HG03342 (cell line): ENCODE data around the gene SLIT3.
"Not testable (repeated sequence)": the region's sequence is repeated elsewhere in the genome, so short reads cannot be mapped to it uniquely, and the experiment has no call there.

ENCODE experiments used
- ATAC-seq: cut with Tn5 transposase; IDR thresholded peaks from one replicate; pipeline ENCODE4 v1.9.1; 2021; ENCODE audit warnings: mild to moderate bottlenecking, moderate library complexity; ENCODE audit not compliant: unreplicated experiment

Gene SLIT3

DNA sequence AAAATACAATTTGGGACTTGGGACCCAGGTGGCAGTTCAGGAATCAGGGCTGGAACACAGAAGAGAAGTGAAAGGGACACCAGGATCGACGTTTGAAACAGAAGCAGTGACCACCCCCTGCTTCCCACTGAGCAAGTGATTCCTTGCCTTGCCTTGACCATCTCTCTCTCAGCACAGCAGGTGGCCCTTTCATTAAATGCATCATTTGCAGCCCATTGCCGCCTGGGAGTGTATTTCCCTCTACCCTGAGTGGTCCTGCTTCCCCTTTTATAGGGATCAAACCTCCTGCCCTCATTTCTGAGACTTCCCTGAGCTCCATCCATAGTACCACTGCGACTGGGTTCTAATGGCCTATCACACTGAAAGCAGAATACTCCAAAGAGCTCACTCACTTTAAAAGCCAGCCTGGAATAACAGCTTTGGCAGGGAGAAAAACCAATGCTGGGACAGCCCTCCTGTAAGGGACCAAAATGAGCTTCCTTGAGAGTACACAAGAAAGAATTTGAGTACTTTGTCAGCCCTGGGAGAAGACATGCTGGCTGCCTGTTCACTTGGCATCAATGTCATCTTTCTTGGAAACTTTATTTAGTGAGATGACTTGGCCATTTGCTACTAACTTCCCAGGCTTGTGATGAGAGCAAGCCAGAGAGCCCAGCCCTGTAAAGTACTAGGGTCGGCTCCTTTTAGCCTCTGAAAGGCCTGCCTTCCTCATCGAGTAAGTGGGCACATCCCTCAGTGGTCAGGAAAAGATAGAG lies 149.7 kb downstream of the SLIT3 start:
- no peak for ATAC-seq

DNA sequence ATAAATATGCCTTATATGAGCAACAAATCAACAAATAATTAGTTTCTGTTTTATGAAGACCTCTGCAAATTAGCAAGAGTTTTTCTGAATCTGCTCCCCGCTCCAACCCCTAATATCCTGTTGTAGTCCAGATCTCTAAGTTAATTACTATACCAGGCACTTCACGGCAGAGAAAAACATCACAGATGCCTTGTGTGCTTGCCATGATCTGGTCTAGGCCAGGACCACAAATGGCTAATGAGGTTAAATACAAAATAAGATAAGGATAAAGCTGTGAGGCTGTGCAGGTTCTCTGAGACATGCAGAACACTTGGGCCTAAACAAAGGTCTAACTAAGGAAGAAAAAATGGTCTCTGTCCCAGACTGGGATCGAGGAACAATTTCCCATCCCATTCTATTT lies 150.8 kb downstream of the SLIT3 start:
- ATAC-seq: no peak

DNA sequence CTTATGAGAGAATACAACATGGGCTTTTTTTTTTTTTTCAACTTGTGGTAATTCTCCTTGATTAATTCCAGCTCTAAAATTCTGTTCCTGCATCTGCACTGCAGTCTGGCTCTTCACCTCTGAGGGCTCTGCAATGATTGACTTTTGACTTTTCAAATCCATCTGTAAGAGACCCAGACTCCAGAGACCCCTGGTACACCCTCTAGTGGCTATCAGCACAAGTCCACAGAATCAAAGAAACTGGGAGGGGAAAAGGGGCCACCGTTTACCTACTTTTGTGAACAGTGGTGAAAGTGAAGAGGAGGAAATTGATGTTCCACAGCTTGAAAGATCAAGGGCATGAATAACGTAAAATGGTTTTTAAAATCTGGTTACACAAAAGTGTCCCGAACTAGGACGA lies 151.6 kb downstream of the SLIT3 start:
- no peak for ATAC-seq

GRCh38 chr5:169148138-169148740 lies 152.7 kb downstream of the SLIT3 start:
- no peak for ATAC-seq

DNA sequence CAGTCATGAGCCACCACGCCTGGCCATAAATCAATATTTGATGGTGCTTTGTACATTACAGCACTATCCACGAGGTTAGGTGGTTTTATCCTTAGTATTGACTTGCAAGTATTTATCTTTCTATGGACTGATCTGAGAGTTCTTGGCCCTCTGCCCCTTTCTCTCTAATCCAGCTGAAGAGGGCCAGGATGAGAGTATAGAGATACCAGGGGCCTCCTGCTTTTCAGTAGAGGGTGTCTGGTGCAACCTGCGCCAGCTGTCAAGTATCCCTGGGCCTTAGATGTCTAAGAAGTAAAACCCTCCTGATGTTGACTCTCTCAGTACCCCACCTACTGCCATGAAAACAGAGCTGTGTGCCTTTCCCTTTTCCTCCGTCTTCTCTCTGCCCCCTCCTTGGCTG lies 153.4 kb downstream of the SLIT3 start:
- ATAC-seq: no peak

DNA sequence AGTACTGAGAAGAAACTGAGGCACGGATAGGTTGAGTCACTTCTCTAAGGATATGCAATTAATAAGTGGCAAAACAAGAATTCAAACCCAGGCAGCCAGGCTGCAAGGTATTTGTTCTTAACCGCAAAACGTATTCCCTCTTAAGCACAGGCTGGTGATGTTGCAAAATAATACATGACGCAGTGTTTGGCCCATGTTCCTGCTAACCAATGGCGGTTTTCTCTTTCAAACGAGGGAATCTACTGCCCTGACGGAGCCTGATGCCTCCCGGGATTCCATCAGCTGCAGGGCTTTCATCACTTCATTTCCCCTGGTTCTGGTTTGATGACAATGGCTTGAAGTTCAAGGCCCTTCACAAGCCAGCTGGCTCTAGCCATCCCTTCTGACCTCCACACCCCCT lies 154.8 kb downstream of the SLIT3 start:
- ATAC-seq: no peak

- ATAC-seq: no peak
Observed at GRCh38 chr5:169142264-169142970, 158.5 kb downstream of the SLIT3 start.

DNA sequence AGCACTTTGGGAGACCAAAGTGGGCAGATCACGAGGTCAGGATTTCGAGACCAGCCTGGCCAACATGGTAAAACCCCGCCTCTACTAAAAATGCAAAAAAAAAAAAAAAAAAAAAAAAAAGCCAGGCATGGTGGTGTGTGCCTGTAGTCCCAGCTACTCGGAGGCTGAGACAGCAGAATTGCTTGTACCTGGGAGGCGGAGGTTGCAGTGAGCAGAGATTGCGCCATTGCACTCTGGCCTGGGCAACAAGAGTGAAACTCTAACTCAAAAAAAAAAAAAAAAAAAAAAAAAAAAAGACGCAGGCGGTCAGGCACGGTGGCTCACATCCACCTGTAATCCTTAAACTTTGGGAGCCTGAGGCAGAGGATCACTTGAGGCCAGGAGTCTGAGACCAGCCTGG lies 160.7 kb downstream of the SLIT3 start:
- ATAC-seq: not testable (repeated sequence)

DNA sequence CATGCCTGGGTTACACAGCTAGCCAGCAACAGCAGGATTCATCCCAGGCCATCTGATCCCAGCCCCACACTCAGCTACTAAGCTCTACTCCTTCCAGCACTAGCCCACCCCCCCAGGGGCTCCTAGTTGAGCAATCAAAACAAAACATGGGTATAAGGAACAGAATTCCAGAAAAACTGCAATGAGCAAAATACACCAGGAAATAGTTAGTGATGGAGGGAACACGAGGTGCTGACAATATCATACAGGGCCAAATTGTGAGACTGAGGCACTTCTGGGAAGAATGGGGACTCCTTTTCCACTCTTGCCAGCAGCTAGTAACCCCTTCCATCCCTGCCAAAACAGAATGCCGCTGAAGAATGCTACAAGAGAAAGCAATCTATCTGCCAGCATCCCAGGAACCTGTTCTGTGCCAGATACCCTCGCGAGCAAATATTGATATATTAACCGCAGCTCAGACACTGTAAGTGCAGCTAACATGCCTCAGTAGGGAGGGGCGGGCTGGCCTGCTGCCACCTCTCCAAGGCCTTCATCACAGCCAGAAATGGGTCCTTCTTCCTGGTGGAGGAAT lies 161.4 kb downstream of the SLIT3 start:
- no peak for ATAC-seq

DNA sequence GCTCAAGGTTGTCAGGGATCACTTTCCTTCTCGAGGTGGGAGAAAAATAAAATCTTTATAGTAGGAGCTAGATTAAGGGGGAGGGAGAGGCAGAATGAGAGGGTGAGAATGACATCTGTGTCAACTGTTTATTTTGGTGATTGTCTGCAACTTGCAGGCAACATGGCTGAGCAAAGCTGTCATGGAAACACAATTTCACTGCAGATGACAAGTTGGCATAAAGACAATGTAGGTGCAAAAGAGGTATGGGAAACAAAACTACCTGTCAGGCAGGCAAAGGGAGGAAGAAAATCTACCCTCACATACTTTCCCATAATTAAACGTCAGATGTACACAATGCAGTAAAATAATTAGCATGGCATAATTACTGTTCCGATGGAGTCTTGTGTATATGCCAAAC lies 167.4 kb downstream of the SLIT3 start:
- no peak for ATAC-seq

DNA sequence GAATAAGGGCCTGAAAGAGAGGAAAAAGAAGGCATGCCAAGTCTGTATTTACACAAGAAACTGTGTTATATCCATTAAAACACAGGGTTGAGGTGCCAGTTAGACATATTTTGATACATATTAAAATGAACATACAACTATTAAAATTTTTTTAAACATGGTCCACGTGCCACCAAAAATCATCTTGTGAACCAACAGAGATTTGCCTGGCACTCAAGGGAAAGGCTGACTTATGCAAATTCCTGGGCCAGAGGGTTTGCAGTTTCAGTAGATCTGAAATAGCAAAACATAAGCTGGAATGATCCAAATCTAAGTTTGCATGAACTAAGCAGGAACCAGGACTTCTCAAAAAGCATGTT lies 168.7 kb downstream of the SLIT3 start:
- ATAC-seq: no peak

DNA sequence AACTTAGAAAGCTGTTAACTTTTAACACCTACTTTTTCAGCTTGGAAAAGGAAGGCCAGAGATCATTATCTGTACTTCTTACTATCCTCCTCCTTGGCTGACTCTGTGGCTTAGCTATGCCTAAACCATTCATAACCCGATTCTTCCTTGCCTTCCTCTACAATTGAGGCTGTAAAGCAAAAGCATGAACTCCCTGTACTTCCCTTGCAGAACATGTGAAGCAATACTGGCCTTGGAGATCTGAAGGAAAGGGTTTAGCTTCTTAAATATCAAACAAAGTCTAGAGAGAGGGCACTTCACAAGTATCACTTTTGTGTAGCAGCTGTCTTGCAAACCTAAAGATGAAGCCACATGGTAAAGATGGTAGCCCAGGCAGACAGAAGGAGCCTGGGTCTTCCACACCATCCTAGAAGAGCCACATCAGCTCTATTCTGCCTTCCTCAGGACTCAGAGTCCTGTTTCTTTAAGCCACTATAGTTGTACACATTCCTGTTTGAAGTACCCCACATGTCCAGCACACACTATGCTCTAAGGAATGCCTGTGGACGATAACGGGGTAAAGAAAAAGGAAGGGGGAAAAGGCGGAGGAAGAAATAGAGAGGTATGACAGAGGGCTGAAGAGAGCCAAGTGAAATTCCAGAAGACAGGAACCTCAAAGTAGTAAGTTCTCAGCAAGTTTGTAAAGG lies 169.2 kb downstream of the SLIT3 start:
- no peak for ATAC-seq

DNA sequence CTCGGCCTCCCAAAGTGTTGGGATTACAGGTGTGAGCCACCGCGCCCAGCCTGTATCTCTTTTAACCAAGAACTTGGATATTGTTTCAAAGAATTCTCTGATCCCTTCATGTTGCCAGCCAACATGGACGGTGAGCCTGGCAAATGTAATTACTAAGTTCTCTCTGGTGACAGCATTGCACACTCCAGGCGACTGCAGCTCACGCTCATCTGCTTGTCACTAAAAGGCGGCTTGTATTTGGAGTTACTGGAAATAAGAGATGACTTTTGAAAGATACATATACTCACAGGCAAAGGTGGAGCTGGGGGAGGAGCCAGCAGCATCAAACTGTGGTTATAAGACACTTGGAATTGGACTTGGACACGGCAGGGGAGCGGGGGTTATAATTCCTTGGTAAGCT lies 172.3 kb downstream of the SLIT3 start:
- no peak for ATAC-seq

DNA sequence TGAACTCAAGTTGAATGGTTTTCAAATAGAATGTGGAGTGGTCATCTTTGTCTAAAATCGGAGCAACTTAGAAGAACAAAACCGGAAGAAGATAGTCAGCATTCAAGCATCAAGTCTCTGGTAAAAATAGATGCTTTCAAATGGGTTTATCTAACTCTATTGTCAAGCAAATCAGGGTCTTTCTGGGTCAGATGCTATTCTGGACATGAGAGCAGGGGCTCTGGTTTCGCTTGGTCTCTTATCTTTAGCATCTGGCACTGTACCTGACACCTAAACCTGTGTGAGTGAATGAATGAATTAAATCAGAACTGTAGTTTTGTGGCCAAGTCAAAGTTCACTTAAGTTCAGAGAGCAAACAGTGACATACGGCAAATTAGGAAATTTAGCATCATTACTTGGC lies 173.5 kb downstream of the SLIT3 start:
- no peak for ATAC-seq

- ATAC-seq: no peak
Observed at GRCh38 chr5:169126481-169127021, 174.4 kb downstream of the SLIT3 start.

DNA sequence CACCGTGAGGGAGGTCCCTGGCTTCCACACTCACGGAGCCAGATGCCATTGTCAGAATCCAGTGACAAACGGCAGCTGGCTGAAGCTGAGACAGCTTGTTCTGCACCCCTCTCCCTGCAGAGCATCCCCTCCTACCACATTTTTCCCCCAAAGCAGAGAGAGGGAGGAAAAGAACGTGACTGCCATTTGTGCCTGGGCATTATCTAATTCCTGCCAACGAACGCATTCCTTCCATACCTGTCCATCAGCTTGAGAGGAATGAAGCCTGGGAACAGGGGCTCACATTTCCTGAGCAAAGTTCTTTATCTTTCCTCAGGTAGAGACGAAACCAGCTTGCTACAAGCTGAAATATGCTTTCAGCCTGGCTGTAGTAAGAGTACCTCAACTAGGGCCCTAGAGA lies 175.4 kb downstream of the SLIT3 start:
- no peak for ATAC-seq

- no peak for ATAC-seq
Observed at GRCh38 chr5:169122951-169123350, 178.0 kb downstream of the SLIT3 start.

DNA sequence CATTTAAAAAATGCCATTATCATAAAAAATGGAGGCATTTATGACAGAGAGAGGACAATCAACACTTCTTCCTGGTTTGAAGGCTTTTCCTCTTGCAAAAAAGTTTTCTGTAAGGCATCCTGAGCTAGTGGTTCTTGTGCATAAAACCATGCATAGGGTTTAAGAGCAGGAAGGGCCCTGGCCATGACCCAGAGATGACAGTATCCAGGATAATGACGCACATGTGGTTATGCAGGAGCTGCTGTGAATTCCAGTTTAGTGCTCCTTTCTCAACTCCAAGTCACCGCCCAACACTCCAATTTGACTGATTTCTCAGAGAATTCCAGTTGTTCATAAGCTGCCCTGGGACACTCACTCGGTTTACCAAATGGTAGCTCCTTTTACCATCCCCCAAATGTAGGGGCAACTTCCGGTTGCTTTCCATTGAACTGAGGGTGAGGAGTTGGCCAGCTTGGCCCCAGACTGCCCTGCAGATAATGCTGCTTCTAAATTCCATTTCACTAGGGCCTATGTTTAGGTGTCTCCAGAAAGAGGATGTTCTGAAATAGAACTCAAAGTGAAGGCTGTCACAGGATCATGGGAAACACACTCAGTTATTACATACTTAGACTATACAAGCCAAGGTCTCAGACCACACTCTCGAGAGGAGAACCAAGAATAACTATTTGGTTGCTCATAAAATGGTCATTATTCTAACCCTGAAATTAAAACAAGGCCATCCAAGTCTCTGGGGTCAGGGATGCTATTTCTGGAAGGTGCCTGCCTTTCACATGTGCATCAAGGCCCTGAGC lies 179.1 kb downstream of the SLIT3 start:
- ATAC-seq: no peak

DNA sequence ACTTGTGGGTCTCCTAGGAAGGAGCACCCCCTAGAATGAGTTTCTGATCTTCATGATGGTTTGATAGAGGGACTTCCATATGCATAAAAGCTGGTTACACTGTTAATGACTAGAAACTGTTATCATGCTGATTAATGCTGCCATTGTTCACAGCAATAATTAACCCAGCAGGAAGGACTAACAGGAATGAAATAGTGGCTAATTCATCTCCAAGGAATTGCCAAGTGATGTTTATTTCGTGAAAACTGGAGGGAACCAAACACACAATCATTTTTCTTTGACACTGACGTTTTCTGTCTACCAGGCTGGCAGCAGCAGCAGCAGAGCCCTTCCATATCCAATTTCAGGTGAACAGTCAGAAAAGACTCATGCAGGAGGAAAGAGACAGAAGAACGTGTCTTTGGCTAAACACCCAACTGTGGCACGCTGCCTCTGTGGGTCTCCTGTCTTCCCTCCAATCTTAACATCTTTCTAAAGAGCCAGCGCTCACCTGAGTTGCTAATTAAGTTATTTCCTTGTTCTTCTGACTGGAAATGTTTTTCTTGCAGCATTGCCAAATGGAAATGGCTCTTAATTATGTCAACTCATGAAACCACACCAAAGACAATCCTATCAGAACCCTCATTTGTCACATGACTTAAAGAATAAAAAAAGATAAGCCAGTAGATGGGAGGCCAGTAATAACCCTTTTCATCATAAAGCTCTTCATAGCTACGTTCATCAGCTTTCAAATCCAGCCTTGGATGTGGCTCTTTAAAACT lies 181.5 kb downstream of the SLIT3 start:
- no peak for ATAC-seq
